Measurements from ENCODE around the gene PDZD8.

Gene PDZD8

GRCh38 chr10:117346574-117346973 lies 28.7 kb downstream of the PDZD8 start:
- no peak for DNase-seq (ENCODE audit: extremely low spot score)
- TF ChIP-seq CTCF (IDR thresholded peaks at IDR 0.05; ENCODE audit: control extremely low read depth, extremely low read depth, low read depth, missing control alignments): no peak
- ChIA-PET CTCF (interaction anchor here (0.9 to 1.7 kb wide), 3 partner anchors 21 to 130 kb away, joined by 3 to 5 read pairs (median 4); no protein-coding TSS in a partner anchor), POLR2A (no interaction called here)

- TF ChIP-seq CTCF (IDR thresholded peaks at IDR 0.05; ENCODE audit: control extremely low read depth, extremely low read depth, low read depth, missing control alignments): no peak
- no peak for DNase-seq (ENCODE audit: extremely low spot score)
- POLR2A ChIA-PET: no interaction called here
- CTCF ChIA-PET: no interaction called here
Observed at GRCh38 chr10:117345143-117345542, 30.1 kb downstream of the PDZD8 start.

GRCh38 chr10:117342641-117343040 lies 32.6 kb downstream of the PDZD8 start:
- POLR2A ChIA-PET: interaction anchor here (0.7 kb wide), 1 partner anchor 37 kb away, joined by 3 read pairs; no protein-coding TSS in a partner anchor
- no peak for DNase-seq (ENCODE audit: extremely low spot score)
- CTCF ChIA-PET: interaction anchor here (1.7 kb wide), 2 partner anchors 9 to 23 kb away, joined by 4 to 8 read pairs; no protein-coding TSS in a partner anchor
- no peak for TF ChIP-seq CTCF (IDR thresholded peaks at IDR 0.05; ENCODE audit: control extremely low read depth, extremely low read depth, low read depth, missing control alignments)

GRCh38 chr10:117341061-117341460 lies 34.2 kb downstream of the PDZD8 start:
- DNase-seq (ENCODE audit: extremely low spot score): no peak
- ChIA-PET CTCF (interaction anchor here (1.1 to 2.4 kb wide), 5 partner anchors 8 to 21 kb away, joined by 3 to 9 read pairs (median 4); no protein-coding TSS in a partner anchor), POLR2A (no interaction called here)
- no peak for TF ChIP-seq CTCF (IDR thresholded peaks at IDR 0.05; ENCODE audit: control extremely low read depth, extremely low read depth, low read depth, missing control alignments)

GRCh38 chr10:117339979-117340378 lies 35.3 kb downstream of the PDZD8 start:
- DNase-seq (ENCODE audit: extremely low spot score): no peak
- no peak for TF ChIP-seq CTCF (IDR thresholded peaks at IDR 0.05; ENCODE audit: control extremely low read depth, extremely low read depth, low read depth, missing control alignments)
- CTCF ChIA-PET: interaction anchor here (0.6 to 2.4 kb wide), 4 partner anchors 8 to 20 kb away, joined by 3 to 9 read pairs (median 3); no protein-coding TSS in a partner anchor
- POLR2A ChIA-PET: no interaction called here

GRCh38 chr10:117339578-117339977 lies 35.7 kb downstream of the PDZD8 start:
- ChIA-PET POLR2A (no interaction called here), CTCF (interaction anchor here (0.6 to 2.4 kb wide), 3 partner anchors 9 to 20 kb away, joined by 3 to 9 read pairs (median 3); no protein-coding TSS in a partner anchor)
- no peak for DNase-seq (ENCODE audit: extremely low spot score)
- no peak for TF ChIP-seq CTCF (IDR thresholded peaks at IDR 0.05; ENCODE audit: control extremely low read depth, extremely low read depth, low read depth, missing control alignments)
